Keratinocyte (primary cell): Measurements from ENCODE around the gene ABHD4. TPM values are rescaled to one million over a fixed set of nuclear protein-coding genes. Genes with fewer than 3 reads are reported as not detected.

Source experiments
- DNase-seq: peaks from one replicate; pipeline ENCODE4 v3.0.0-alpha.2; 2011; ENCODE audit warnings: low read depth, missing footprints, low spot score
- FAIRE-seq: peaks from 2 replicates; lab custom pipeline; 2011; peaks lifted over from hg19 to GRCh38; lab: Jason Lieb, UNC
- H2AFZ ChIP-seq: 2 replicates; pipeline ENCODE4 v1.6.0; 2012; ENCODE audit warnings: low read length, control low read depth, inconsistent platforms; ENCODE audit not compliant: control insufficient read depth
- H3K27ac ChIP-seq: 2 replicates; pipeline ENCODE4 v1.5.1; 2011; ENCODE audit warnings: low read length; ENCODE audit not compliant: control insufficient read depth, insufficient read depth
- H3K27me3 ChIP-seq: 3 replicates; pipeline ENCODE4 v1.6.0; 2011; ENCODE audit warnings: low read length; ENCODE audit not compliant: control insufficient read depth, insufficient read depth; ENCODE audit errors: extremely low read depth
- H3K36me3 ChIP-seq, 2 experiments: 2 replicates in 1 of 2; 3 replicates in 1 of 2; pipeline ENCODE4 v1.5.1; 2011; ENCODE audit warnings: low read length in 2 of 2, mild to moderate bottlenecking in 1 of 2; ENCODE audit not compliant: control insufficient read depth in 2 of 2, insufficient read depth in 2 of 2; ENCODE audit errors: extremely low read depth in 1 of 2
- H3K4me1 ChIP-seq: 3 replicates; pipeline ENCODE4 v1.5.1; 2011; ENCODE audit warnings: low read length; ENCODE audit not compliant: control insufficient read depth, insufficient read depth; ENCODE audit errors: extremely low read depth
- H3K4me2 ChIP-seq: 3 replicates; pipeline ENCODE4 v1.6.0; 2011; ENCODE audit warnings: low read depth, low read length; ENCODE audit not compliant: control insufficient read depth, insufficient read depth; ENCODE audit errors: extremely low read depth
- H3K4me3 ChIP-seq, 3 experiments: fragments of 200-600 bp in 1 of 3; sonication (generic) in 1 of 3; 2 replicates in 2 of 3; 3 replicates in 1 of 3; pipeline ENCODE4 v1.5.1; 2011 to 2016; ENCODE audit warnings: low read length in 3 of 3, mild to moderate bottlenecking in 3 of 3, control low read depth in 2 of 3, inconsistent platforms in 1 of 3, low read depth in 1 of 3, mixed read lengths in 1 of 3, mixed run types in 1 of 3, moderate library complexity in 1 of 3; ENCODE audit not compliant: control insufficient read depth in 2 of 3, insufficient read depth in 2 of 3; ENCODE audit errors: extremely low read depth in 1 of 3
- H3K79me2 ChIP-seq: 2 replicates; pipeline ENCODE4 v1.6.0; 2012; ENCODE audit warnings: low read length; ENCODE audit not compliant: control insufficient read depth, insufficient read depth
- H3K9ac ChIP-seq: 3 replicates; pipeline ENCODE4 v1.6.0; 2011; ENCODE audit warnings: low read length; ENCODE audit not compliant: control insufficient read depth, insufficient read depth; ENCODE audit errors: extremely low read depth
- H3K9me1 ChIP-seq: 3 replicates; pipeline ENCODE4 v1.6.0; 2011; ENCODE audit warnings: low read length; ENCODE audit not compliant: control insufficient read depth, insufficient read depth; ENCODE audit errors: extremely low read depth
- H3K9me3 ChIP-seq: 2 replicates; pipeline ENCODE4 v1.5.1; 2012; ENCODE audit warnings: low read depth, low read length; ENCODE audit not compliant: control insufficient read depth
- H4K20me1 ChIP-seq: 3 replicates; pipeline ENCODE4 v1.6.0; 2011; ENCODE audit warnings: low read length; ENCODE audit not compliant: control insufficient read depth, insufficient read depth; ENCODE audit errors: extremely low read depth
- EZH2 ChIP-seq: IDR thresholded peaks from one replicate; pipeline ENCODE4 v1.6.1; 2012; ENCODE audit warnings: inconsistent platforms, mild to moderate bottlenecking, low read length, moderate library complexity
- dilution Hi-C: fragments of 300-500 bp; cut with MboI; formaldehyde crosslinking; loops from one replicate; pipeline ENCODE4 v1.7.0; 2020; ENCODE audit warnings: low sequenced_read_pairs; ENCODE audit not compliant: extremely low pct_ligation_motif_present
- polyA plus RNA-seq, 5 experiments: library from polyadenylated mRNA; depleted of rRNA in 3 of 5; stranded (reverse) in 3 of 5; stranded (forward) in 1 of 5; unstranded in 1 of 5; fragments of >200 nt; gene quantifications; 1 replicate in 1 of 5; 2 replicates in 3 of 5; 3 replicates in 1 of 5; pipeline versions ENCODE4 v1.2.1 to v1.2.3, GENCODE V29; 2011 to 2012; ENCODE audit warnings: missing spikeins in 2 of 5, low read depth in 1 of 5, low replicate concordance in 1 of 5
- TF ChIP-seq, protein P1 (sequence below), 3 experiments: IDR thresholded peaks in 1 of 3; conservative IDR thresholded peaks in 1 of 3; optimal IDR thresholded peaks in 1 of 3; 2 replicates in 2 of 3; 3 replicates in 1 of 3; pipeline versions ENCODE3 to v1.5.1; 2011; ENCODE audit warnings: low read length in 3 of 3, mild to moderate bottlenecking in 3 of 3, moderate library complexity in 2 of 3, control low read depth in 1 of 3, inconsistent platforms in 1 of 3; ENCODE audit not compliant: insufficient read depth in 2 of 3; ENCODE audit errors: extremely low read depth in 1 of 3

The ABHD4 gene
- polyA plus RNA-seq, 1 donor (not counting 4 experiments of a cell fraction or from before 2014, with no cell fraction given): 17.7 TPM

DNA sequence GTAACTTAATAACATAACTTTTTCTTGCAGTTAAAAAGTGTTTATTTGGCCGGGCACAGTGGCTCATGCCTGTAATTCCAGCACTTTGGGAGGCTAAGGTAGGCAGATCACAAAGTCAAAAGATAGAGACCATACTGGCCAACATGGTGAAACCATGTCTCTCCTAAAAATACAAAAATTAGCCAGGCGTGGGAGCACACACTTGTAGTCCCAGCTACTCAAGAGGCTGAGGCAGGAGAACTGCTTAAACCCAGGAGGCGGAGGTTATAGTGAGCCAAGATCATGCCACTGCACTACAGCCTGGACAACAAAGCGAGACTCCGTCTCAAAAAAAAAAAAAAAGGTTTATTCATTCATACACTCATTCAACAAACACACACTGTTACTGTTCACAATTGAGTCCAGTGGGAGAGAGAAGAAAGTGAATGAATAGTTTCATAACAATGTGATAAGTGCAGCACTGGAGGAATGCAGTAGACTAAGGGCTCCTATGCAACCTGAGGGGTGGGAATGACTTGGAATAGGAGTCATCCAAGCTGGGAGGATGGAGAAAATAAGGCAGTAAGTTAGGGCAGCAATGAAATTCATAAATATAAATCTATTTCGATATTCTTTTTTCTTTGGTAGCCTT lies 28.9 kb upstream of the ABHD4 start:
- DNase-seq (no peak), FAIRE-seq (no peak)
- H3K9me1 ChIP-seq: no peaks in the 10 kb centered on the region
- peaks cover 27% of the 10 kb centered on the region for H3K79me2 ChIP-seq
- H3K4me1 ChIP-seq: peaks cover 11% of the 10 kb centered on the region
- H3K27me3 ChIP-seq: no peaks in the 10 kb centered on the region
- no peaks in the 10 kb centered on the region for H4K20me1 ChIP-seq
- no peak overlapping the region for H2AFZ ChIP-seq
- no peak overlapping the region for H3K4me3 ChIP-seq
- no peak overlapping the region for H3K4me2 ChIP-seq
- H3K27ac ChIP-seq: no peak overlapping the region
- H3K9me3 ChIP-seq: no peaks in the 10 kb centered on the region
- dilution Hi-C loops: no loop called here
- H3K36me3 ChIP-seq: peaks cover 12 to 35% of the 10 kb centered on the region in 2 experiments
- TF ChIP-seq EZH2: no peak
- TF ChIP-seq, protein P1, sequence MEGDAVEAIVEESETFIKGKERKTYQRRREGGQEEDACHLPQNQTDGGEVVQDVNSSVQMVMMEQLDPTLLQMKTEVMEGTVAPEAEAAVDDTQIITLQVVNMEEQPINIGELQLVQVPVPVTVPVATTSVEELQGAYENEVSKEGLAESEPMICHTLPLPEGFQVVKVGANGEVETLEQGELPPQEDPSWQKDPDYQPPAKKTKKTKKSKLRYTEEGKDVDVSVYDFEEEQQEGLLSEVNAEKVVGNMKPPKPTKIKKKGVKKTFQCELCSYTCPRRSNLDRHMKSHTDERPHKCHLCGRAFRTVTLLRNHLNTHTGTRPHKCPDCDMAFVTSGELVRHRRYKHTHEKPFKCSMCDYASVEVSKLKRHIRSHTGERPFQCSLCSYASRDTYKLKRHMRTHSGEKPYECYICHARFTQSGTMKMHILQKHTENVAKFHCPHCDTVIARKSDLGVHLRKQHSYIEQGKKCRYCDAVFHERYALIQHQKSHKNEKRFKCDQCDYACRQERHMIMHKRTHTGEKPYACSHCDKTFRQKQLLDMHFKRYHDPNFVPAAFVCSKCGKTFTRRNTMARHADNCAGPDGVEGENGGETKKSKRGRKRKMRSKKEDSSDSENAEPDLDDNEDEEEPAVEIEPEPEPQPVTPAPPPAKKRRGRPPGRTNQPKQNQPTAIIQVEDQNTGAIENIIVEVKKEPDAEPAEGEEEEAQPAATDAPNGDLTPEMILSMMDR (optimal IDR thresholded peaks at IDR 0.05 in 1 of 3, IDR thresholded peaks at IDR 0.05 in 1 of 3, conservative IDR thresholded peaks at IDR 0.05 in 1 of 3; ENCODE audit: extremely low read depth in 1 of 3, insufficient read depth in 2 of 3, low read length in 3 of 3): no peak
- no peak overlapping the region for H3K9ac ChIP-seq

DNA sequence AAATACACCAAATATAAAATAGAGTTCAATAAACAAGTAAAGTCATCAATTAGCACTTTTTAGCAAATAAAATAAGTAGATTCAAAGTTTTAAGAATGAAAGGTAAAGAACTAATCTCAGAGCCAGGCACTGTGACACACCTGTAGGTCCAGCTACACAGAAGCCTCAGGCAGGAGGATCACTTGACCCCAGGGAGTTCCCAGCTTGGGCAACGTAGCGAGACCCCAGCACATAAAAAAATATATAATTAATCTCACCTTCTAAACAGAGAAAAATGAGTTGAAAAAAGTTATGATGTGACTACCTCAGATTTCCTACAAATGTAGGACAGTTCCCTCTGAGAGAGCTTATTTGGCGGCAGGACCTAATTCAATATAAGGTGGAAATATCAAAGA lies 28.4 kb upstream of the ABHD4 start:
- no peak for DNase-seq
- no peaks in the 10 kb centered on the region for H3K27me3 ChIP-seq
- no peak overlapping the region for H2AFZ ChIP-seq
- H3K4me3 ChIP-seq: no peak overlapping the region
- H3K4me2 ChIP-seq: no peak overlapping the region
- dilution Hi-C loops: no loop called here
- H4K20me1 ChIP-seq: no peaks in the 10 kb centered on the region
- no peaks in the 10 kb centered on the region for H3K9me1 ChIP-seq
- H3K27ac ChIP-seq: no peak overlapping the region
- H3K4me1 ChIP-seq: peaks cover 11% of the 10 kb centered on the region
- peaks cover 14 to 36% of the 10 kb centered on the region in 2 experiments for H3K36me3 ChIP-seq
- H3K9ac ChIP-seq: no peak overlapping the region
- TF ChIP-seq EZH2: no peak
- TF ChIP-seq, protein P1 (optimal IDR thresholded peaks at IDR 0.05 in 1 of 3, IDR thresholded peaks at IDR 0.05 in 1 of 3, conservative IDR thresholded peaks at IDR 0.05 in 1 of 3; ENCODE audit: extremely low read depth in 1 of 3, insufficient read depth in 2 of 3, low read length in 3 of 3): no peak
- peaks cover 27% of the 10 kb centered on the region for H3K79me2 ChIP-seq
- H3K9me3 ChIP-seq: no peaks in the 10 kb centered on the region
- FAIRE-seq: no peak
